ENCODE results near the gene HAVCR1. TPM values are rescaled to one million over a fixed set of nuclear protein-coding genes. Genes with fewer than 3 reads are reported as not detected.

The HAVCR1 gene
- total RNA-seq, 1 experiment from 2014 or later, result not detected

DNA sequence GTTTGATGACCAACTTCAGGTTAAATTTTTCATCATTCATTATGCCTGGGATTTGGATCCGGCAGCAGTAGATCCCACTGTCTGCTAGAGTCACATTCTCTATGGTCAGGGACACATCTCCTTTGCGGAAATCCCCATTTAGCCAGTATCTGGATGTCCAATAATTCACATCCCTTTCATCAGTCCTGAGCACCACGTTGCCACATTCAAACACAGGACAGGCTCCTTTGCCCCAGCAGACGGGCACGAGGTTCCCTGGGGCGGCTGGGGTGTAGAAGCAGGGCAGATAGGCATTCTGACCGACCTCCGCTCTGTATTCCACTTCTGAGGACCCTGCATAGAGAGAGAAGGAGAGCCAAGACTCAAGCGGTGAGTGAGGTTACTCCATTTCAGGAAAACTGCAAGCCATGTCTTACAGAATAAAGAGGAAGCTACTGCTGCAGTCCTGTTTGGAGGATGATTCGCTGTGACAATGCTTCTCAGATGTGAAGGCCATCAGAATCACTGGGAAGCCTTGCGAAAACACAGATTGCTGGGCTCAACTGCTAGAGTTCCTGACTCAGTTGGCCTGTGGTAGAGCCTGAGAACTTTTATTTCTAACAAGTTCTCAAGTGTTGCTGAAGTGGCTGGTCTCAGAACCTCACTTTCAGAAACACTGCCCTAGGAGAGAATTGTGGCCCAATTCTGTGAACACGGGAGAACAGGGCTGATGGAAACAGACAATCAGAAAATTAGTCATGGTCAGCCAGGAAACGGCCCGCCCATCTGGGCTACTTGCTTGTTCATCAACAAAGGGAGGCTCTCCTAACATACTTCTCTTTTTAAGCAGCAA, 47.9 kb upstream of the HAVCR1 start:
- no peaks in the 10 kb centered on the region for H3K4me1 ChIP-seq (ENCODE audit: control insufficient read depth in 1 of 2, insufficient read depth in 2 of 2, low read length in 2 of 2)
- no peak for TF ChIP-seq EZH2phosphoT487 (IDR thresholded peaks at IDR 0.05; ENCODE audit: borderline replicate concordance)
- no peak for TF ChIP-seq YY1 (IDR thresholded peaks at IDR 0.05; ENCODE audit: extremely low read depth, insufficient replicate concordance, low read depth, low read length)
- TF ChIP-seq, protein P1, sequence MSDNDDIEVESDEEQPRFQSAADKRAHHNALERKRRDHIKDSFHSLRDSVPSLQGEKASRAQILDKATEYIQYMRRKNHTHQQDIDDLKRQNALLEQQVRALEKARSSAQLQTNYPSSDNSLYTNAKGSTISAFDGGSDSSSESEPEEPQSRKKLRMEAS (IDR thresholded peaks at IDR 0.05), result no peak
- no peak for TF ChIP-seq EZH2 (IDR thresholded peaks at IDR 0.05)
- TF ChIP-seq EGR1 (IDR thresholded peaks at IDR 0.05; ENCODE audit: low read depth), result no peak
- no peak overlapping the region for H3K4me2 ChIP-seq (ENCODE audit: low read length)
- H4K20me1 ChIP-seq (ENCODE audit: insufficient read depth), result no peaks in the 10 kb centered on the region
- H3K4me3 ChIP-seq (replicated peaks in 1 of 2; ENCODE audit: low read depth in 1 of 2, low read length in 2 of 2), result no peak overlapping the region
- no TSS peak for BruUV-seq (replicated peaks)
- H3K9me3 ChIP-seq (ENCODE audit: control insufficient read depth in 1 of 2, insufficient read depth in 1 of 2, low read depth in 1 of 2, low read length in 2 of 2), result no peaks in the 10 kb centered on the region
- intact Hi-C loops (cut with micrococcal nuclease), result no loop called here
- POLR2A ChIA-PET, result no interaction called here
- no peak overlapping the region for H3K9ac ChIP-seq (ENCODE audit: low read length)
- H2AFZ ChIP-seq (ENCODE audit: low read depth, low read length, poor library complexity, severe bottlenecking), result no peak overlapping the region
- no peaks in the 10 kb centered on the region for H3K27me3 ChIP-seq (ENCODE audit: insufficient read depth, low read length)
- no peaks in the 10 kb centered on the region for H3K9me2 ChIP-seq (ENCODE audit: insufficient read depth)
- no peak for ATAC-seq
- CTCF ChIA-PET, result no interaction called here
- no peaks in the 10 kb centered on the region for H3K79me2 ChIP-seq (ENCODE audit: insufficient read depth, low read length)
- DNase-seq (ENCODE audit: low read depth, low spot score), result no peak
- no peak overlapping the region for H3K27ac ChIP-seq (ENCODE audit: low read depth, low read length)
- H3K36me3 ChIP-seq (ENCODE audit: control insufficient read depth in 1 of 2, insufficient read depth in 2 of 2, low read length in 2 of 2), result no peaks in the 10 kb centered on the region
- RAD21 ChIA-PET (ENCODE audit: low non-redundant PET in 1 of 2, low total read pairs in 2 of 2, uncharacterized antibody in 2 of 2, unreplicated experiment in 2 of 2), result no interaction called here

DNA sequence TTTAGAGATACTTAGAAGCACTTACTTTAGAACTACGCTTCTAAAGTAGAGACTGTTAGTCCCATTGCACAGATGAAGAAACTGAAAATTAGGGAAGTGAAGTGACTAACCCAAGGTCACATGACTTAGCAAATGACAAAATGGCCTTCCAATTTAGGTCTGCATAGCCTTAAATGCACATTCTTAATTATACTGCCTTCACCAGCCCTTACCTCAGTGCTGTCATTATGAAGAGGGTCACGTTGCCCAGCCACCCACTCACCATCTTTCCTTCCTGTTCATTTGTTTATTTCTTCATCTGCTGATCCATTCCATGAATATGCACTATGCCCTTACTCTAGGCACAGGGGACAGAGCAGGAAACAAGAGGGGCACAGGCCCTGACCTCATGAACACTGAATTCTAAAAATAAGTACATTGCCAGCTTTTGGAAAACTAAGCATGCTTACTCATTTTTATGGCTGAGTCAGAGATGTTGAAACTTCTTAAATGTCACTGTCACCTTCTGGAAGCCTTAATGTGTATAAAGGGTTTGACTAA, 41.3 kb upstream of the HAVCR1 start:
- H3K4me1 ChIP-seq (ENCODE audit: control insufficient read depth in 1 of 2, insufficient read depth in 2 of 2, low read length in 2 of 2), result peaks cover 0 to 8% of the 10 kb centered on the region in 2 experiments; a peak in 2 of 4 replicates
- POLR2A ChIA-PET, result no interaction called here
- no peak overlapping the region for H3K27ac ChIP-seq (ENCODE audit: low read depth, low read length)
- no peaks in the 10 kb centered on the region for H4K20me1 ChIP-seq (ENCODE audit: insufficient read depth)
- H3K79me2 ChIP-seq (ENCODE audit: insufficient read depth, low read length), result no peaks in the 10 kb centered on the region
- intact Hi-C loops (cut with micrococcal nuclease), result no loop called here
- no peak overlapping the region for H3K4me3 ChIP-seq (replicated peaks in 1 of 2; ENCODE audit: low read depth in 1 of 2, low read length in 2 of 2)
- H2AFZ ChIP-seq (ENCODE audit: low read depth, low read length, poor library complexity, severe bottlenecking), result peak overlapping the region; percentile 98
- peak overlapping the region; percentile 54 for H3K4me2 ChIP-seq (ENCODE audit: low read length)
- no TSS peak for BruUV-seq (replicated peaks)
- ATAC-seq (peak; percentile 38; the same call in 1 of the 2 replicates), DNase-seq (ENCODE audit: low read depth, low spot score) (no peak)
- H3K9ac ChIP-seq (ENCODE audit: low read length), result no peak overlapping the region
- H3K9me3 ChIP-seq (ENCODE audit: control insufficient read depth in 1 of 2, insufficient read depth in 1 of 2, low read depth in 1 of 2, low read length in 2 of 2), result no peaks in the 10 kb centered on the region
- no peaks in the 10 kb centered on the region for H3K27me3 ChIP-seq (ENCODE audit: insufficient read depth, low read length)
- RAD21 ChIA-PET (ENCODE audit: low non-redundant PET in 1 of 2, low total read pairs in 2 of 2, uncharacterized antibody in 2 of 2, unreplicated experiment in 2 of 2), result no interaction called here
- CTCF ChIA-PET, result interaction anchor here (1.3 kb wide), 1 partner anchor 49 kb away, joined by 3 read pairs; no protein-coding TSS in a partner anchor
- H3K9me2 ChIP-seq (ENCODE audit: insufficient read depth), result no peaks in the 10 kb centered on the region
- no peaks in the 10 kb centered on the region for H3K36me3 ChIP-seq (ENCODE audit: control insufficient read depth in 1 of 2, insufficient read depth in 2 of 2, low read length in 2 of 2)
- peak; percentile 65; the same call in 1 of the 2 replicates for TF ChIP-seq SP1 (IDR thresholded peaks at IDR 0.05; ENCODE audit: low read depth)
- TF ChIP-seq, protein P2, sequence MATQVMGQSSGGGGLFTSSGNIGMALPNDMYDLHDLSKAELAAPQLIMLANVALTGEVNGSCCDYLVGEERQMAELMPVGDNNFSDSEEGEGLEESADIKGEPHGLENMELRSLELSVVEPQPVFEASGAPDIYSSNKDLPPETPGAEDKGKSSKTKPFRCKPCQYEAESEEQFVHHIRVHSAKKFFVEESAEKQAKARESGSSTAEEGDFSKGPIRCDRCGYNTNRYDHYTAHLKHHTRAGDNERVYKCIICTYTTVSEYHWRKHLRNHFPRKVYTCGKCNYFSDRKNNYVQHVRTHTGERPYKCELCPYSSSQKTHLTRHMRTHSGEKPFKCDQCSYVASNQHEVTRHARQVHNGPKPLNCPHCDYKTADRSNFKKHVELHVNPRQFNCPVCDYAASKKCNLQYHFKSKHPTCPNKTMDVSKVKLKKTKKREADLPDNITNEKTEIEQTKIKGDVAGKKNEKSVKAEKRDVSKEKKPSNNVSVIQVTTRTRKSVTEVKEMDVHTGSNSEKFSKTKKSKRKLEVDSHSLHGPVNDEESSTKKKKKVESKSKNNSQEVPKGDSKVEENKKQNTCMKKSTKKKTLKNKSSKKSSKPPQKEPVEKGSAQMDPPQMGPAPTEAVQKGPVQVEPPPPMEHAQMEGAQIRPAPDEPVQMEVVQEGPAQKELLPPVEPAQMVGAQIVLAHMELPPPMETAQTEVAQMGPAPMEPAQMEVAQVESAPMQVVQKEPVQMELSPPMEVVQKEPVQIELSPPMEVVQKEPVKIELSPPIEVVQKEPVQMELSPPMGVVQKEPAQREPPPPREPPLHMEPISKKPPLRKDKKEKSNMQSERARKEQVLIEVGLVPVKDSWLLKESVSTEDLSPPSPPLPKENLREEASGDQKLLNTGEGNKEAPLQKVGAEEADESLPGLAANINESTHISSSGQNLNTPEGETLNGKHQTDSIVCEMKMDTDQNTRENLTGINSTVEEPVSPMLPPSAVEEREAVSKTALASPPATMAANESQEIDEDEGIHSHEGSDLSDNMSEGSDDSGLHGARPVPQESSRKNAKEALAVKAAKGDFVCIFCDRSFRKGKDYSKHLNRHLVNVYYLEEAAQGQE (IDR thresholded peaks at IDR 0.05; ENCODE audit: low read depth), result no peak
- TF ChIP-seq, protein P3, sequence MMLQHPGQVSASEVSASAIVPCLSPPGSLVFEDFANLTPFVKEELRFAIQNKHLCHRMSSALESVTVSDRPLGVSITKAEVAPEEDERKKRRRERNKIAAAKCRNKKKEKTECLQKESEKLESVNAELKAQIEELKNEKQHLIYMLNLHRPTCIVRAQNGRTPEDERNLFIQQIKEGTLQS (IDR thresholded peaks at IDR 0.05), result no peak
- TF ChIP-seq SRF (IDR thresholded peaks at IDR 0.05; ENCODE audit: low read depth), result no peak
- peak; percentile 89 for TF ChIP-seq CEBPB (IDR thresholded peaks at IDR 0.05; ENCODE audit: low read depth)
- TF ChIP-seq EZH2 (IDR thresholded peaks at IDR 0.05), result no peak
- no peak for TF ChIP-seq RAD21 (IDR thresholded peaks at IDR 0.05; ENCODE audit: low read depth)
- TF ChIP-seq ZFX (IDR thresholded peaks at IDR 0.05), result no peak
- TF ChIP-seq POLR2A (IDR thresholded peaks at IDR 0.05; ENCODE audit: borderline replicate concordance, extremely low read depth, insufficient read depth, insufficient read length), result no peak
- TF ChIP-seq, protein P4, sequence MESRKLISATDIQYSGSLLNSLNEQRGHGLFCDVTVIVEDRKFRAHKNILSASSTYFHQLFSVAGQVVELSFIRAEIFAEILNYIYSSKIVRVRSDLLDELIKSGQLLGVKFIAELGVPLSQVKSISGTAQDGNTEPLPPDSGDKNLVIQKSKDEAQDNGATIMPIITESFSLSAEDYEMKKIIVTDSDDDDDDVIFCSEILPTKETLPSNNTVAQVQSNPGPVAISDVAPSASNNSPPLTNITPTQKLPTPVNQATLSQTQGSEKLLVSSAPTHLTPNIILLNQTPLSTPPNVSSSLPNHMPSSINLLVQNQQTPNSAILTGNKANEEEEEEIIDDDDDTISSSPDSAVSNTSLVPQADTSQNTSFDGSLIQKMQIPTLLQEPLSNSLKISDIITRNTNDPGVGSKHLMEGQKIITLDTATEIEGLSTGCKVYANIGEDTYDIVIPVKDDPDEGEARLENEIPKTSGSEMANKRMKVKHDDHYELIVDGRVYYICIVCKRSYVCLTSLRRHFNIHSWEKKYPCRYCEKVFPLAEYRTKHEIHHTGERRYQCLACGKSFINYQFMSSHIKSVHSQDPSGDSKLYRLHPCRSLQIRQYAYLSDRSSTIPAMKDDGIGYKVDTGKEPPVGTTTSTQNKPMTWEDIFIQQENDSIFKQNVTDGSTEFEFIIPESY (IDR thresholded peaks at IDR 0.05; ENCODE audit: extremely low read depth, insufficient replicate concordance, low read length), result no peak
